Neuronal stem cell (in vitro differentiated cells): Measurements from ENCODE around the gene ELF5.
A peak's percentile ranks its signal among the peaks of the same experiment; 100 is the strongest.

Experiments used
- DNase-seq: peaks from one replicate; pipeline ENCODE4 v3.0.0-alpha.2; 2013; ENCODE audit warnings: low spot score
- H2AFZ ChIP-seq: one replicate; pipeline ENCODE4 v1.6.1; 2013; ENCODE audit warnings: mild to moderate bottlenecking, low read length, inconsistent platforms
- H2AK5ac ChIP-seq: 2 replicates; pipeline ENCODE4 v1.6.1; 2013; ENCODE audit warnings: low read depth, mild to moderate bottlenecking, inconsistent platforms, low read length, moderate library complexity, mixed read lengths
- H2BK120ac ChIP-seq: 2 replicates; pipeline ENCODE4 v1.6.1; 2013; ENCODE audit warnings: low read depth, mild to moderate bottlenecking, inconsistent platforms, low read length, moderate library complexity, mixed read lengths
- H2BK12ac ChIP-seq: one replicate; pipeline ENCODE4 v1.6.1; 2013; ENCODE audit warnings: low read length, inconsistent platforms
- H2BK15ac ChIP-seq: 2 replicates; pipeline ENCODE4 v1.6.1; 2013; ENCODE audit warnings: mild to moderate bottlenecking, low read length, inconsistent platforms, mixed read lengths
- H2BK5ac ChIP-seq: one replicate; pipeline ENCODE4 v1.6.1; 2013; ENCODE audit warnings: inconsistent platforms, mild to moderate bottlenecking, low read length, moderate library complexity
- H3K14ac ChIP-seq: one replicate; pipeline ENCODE4 v1.6.1; 2013; ENCODE audit warnings: low read length, inconsistent platforms
- H3K18ac ChIP-seq: 2 replicates; pipeline ENCODE4 v1.6.1; 2013; ENCODE audit warnings: low read length, inconsistent platforms
- H3K23ac ChIP-seq: 2 replicates; pipeline ENCODE4 v1.6.1; 2013; ENCODE audit warnings: low read depth, mild to moderate bottlenecking, mixed read lengths, low read length, inconsistent platforms; ENCODE audit not compliant: poor library complexity
- H3K27ac ChIP-seq: replicated peaks from 3 replicates; pipeline ENCODE4 v1.5.1; 2013; ENCODE audit warnings: low read length, inconsistent platforms
- H3K27me3 ChIP-seq, 3 experiments: 2 replicates each; pipeline ENCODE4 v1.6.1; 2013; ENCODE audit warnings: low read length in 3 of 3, mild to moderate bottlenecking in 2 of 3, inconsistent platforms in 1 of 3, low read depth in 1 of 3, mixed read lengths in 1 of 3, moderate library complexity in 1 of 3; ENCODE audit not compliant: control insufficient read depth in 3 of 3, insufficient read depth in 3 of 3
- H3K36me3 ChIP-seq, 2 donors: replicated peaks in 1 of 2; 2 replicates each; pipeline ENCODE4 v1.6.1; 2013; ENCODE audit warnings: low read length in 2 of 2; ENCODE audit not compliant: control insufficient read depth in 2 of 2, insufficient read depth in 2 of 2
- H3K4ac ChIP-seq: 2 replicates; pipeline ENCODE4 v1.6.1; 2013; ENCODE audit warnings: inconsistent platforms, mild to moderate bottlenecking, low read length, moderate library complexity
- H3K4me1 ChIP-seq, 2 donors: 1 replicate in 1 of 2; 2 replicates in 1 of 2; pipeline ENCODE4 v1.6.1; 2013; ENCODE audit warnings: low read length in 2 of 2, low read depth in 1 of 2; ENCODE audit not compliant: control insufficient read depth in 2 of 2, insufficient read depth in 1 of 2
- H3K4me2 ChIP-seq: one replicate; pipeline ENCODE4 v1.6.1; 2013; ENCODE audit warnings: mild to moderate bottlenecking, low read length, inconsistent platforms; ENCODE audit not compliant: insufficient read depth, poor library complexity, severe bottlenecking
- H3K4me3 ChIP-seq, 2 donors: 2 replicates each; pipeline ENCODE4 v1.5.1; 2013; ENCODE audit warnings: low read length in 2 of 2, mild to moderate bottlenecking in 2 of 2, inconsistent platforms in 1 of 2, moderate library complexity in 1 of 2
- H3K79me1 ChIP-seq: one replicate; pipeline ENCODE4 v1.6.1; 2013; ENCODE audit warnings: low read depth, mild to moderate bottlenecking, inconsistent platforms, low read length, moderate library complexity
- H3K9ac ChIP-seq: one replicate; pipeline ENCODE4 v1.6.1; 2013; ENCODE audit warnings: mild to moderate bottlenecking, low read depth, low read length, inconsistent platforms; ENCODE audit not compliant: poor library complexity
- H3K9me3 ChIP-seq, 2 donors: replicated peaks in 1 of 2; 2 replicates each; pipeline versions ENCODE3 to v1.6.1; 2013; ENCODE audit warnings: low read length in 2 of 2, mild to moderate bottlenecking in 2 of 2, inconsistent platforms in 1 of 2, low read depth in 1 of 2, mixed read lengths in 1 of 2, moderate library complexity in 1 of 2; ENCODE audit not compliant: control insufficient read depth in 2 of 2, insufficient read depth in 1 of 2
- H4K8ac ChIP-seq: one replicate; pipeline ENCODE4 v1.6.1; 2013; ENCODE audit warnings: low read depth, mild to moderate bottlenecking, inconsistent platforms, low read length, moderate library complexity
- H4K91ac ChIP-seq: one replicate; pipeline ENCODE4 v1.6.1; 2013; ENCODE audit warnings: low read length, low read depth, mild to moderate bottlenecking, inconsistent platforms; ENCODE audit not compliant: poor library complexity
- WGBS, 2 donors: extraction: QIAGEN DNeasy Blood & Tissue Kit; methylation state at CpG; one replicate each; pipeline ENCODE4 v1.1.7; 2013; ENCODE audit warnings: missing lambda C conversion rate in 2 of 2, mixed read lengths in 1 of 2; ENCODE audit not compliant: insufficient read length in 2 of 2, insufficient replicate concordance in 1 of 2; ENCODE audit errors: extremely low coverage in 2 of 2; 5-methylcytosine and 5-hydroxymethylcytosine counted together

The ELF5 gene

GRCh38 chr11:34502949-34503348, 10.6 kb downstream of the ELF5 start:
- H2BK5ac ChIP-seq = no peak overlapping the region
- H3K4me2 ChIP-seq = no peak overlapping the region
- H3K9me3 ChIP-seq = no peaks in the 10 kb centered on the region
- H4K91ac ChIP-seq = no peak overlapping the region
- no CpG with 5 or more reads among the region's 3 CpGs for WGBS, 2 donors
- no peak overlapping the region for H3K18ac ChIP-seq
- H2BK12ac ChIP-seq = no peak overlapping the region
- no peak overlapping the region for H2AK5ac ChIP-seq
- no peak overlapping the region for H2AFZ ChIP-seq
- no peak overlapping the region for H3K4ac ChIP-seq
- H2BK120ac ChIP-seq = no peak overlapping the region
- DNase-seq = no peak
- H3K9ac ChIP-seq = no peak overlapping the region
- H3K14ac ChIP-seq = no peak overlapping the region
- H3K27ac ChIP-seq = no peak overlapping the region
- H3K23ac ChIP-seq = no peak overlapping the region
- no peak overlapping the region for H2BK15ac ChIP-seq
- H3K36me3 ChIP-seq = no peaks in the 10 kb centered on the region
- peaks cover 0 to 7% (median 0%) of the 10 kb centered on the region in 3 experiments for H3K27me3 ChIP-seq
- H3K4me1 ChIP-seq = peaks cover 4 to 8% of the 10 kb centered on the region in 2 donors
- H3K4me3 ChIP-seq = no peak overlapping the region
- H3K79me1 ChIP-seq = no peaks in the 10 kb centered on the region
- no peak overlapping the region for H4K8ac ChIP-seq

- no peak overlapping the region for H3K27ac ChIP-seq
- no peak overlapping the region for H3K4me2 ChIP-seq
- peak overlapping the region; percentile 1 for H2AFZ ChIP-seq
- H2AK5ac ChIP-seq = peak overlapping the region; percentile 39
- no peak for DNase-seq
- WGBS, 2 donors = no CpG with 5 or more reads among the region's 2 CpGs
- no peaks in the 10 kb centered on the region for H3K36me3 ChIP-seq
- H3K79me1 ChIP-seq = no peaks in the 10 kb centered on the region
- H3K4ac ChIP-seq = no peak overlapping the region
- peaks cover 0 to 4% (median 0%) of the 10 kb centered on the region in 3 experiments for H3K27me3 ChIP-seq
- no peak overlapping the region for H3K23ac ChIP-seq
- H2BK120ac ChIP-seq = no peak overlapping the region
- H4K91ac ChIP-seq = no peak overlapping the region
- H2BK12ac ChIP-seq = no peak overlapping the region
- H3K4me1 ChIP-seq = peaks cover 4 to 8% of the 10 kb centered on the region in 2 donors
- H2BK15ac ChIP-seq = no peak overlapping the region
- H3K4me3 ChIP-seq = no peak overlapping the region
- H3K9ac ChIP-seq = no peak overlapping the region
- H3K14ac ChIP-seq = no peak overlapping the region
- H3K18ac ChIP-seq = peak overlapping the region; percentile 36
- H2BK5ac ChIP-seq = no peak overlapping the region
- H4K8ac ChIP-seq = no peak overlapping the region
- no peaks in the 10 kb centered on the region for H3K9me3 ChIP-seq
Measured at GRCh38 chr11:34501949-34502348, 11.6 kb downstream of the ELF5 start.

- H3K9ac ChIP-seq = no peak overlapping the region
- H4K8ac ChIP-seq = no peak overlapping the region
- no CpG with 5 or more reads among the region's 4 CpGs for WGBS, 2 donors
- H3K4me1 ChIP-seq = peaks cover 4 to 8% of the 10 kb centered on the region in 2 donors
- peak overlapping the region; percentile 1 for H2AFZ ChIP-seq
- no peaks in the 10 kb centered on the region for H3K36me3 ChIP-seq
- H2BK5ac ChIP-seq = no peak overlapping the region
- no peak overlapping the region for H3K4me2 ChIP-seq
- no peak overlapping the region for H2AK5ac ChIP-seq
- no peaks in the 10 kb centered on the region for H3K79me1 ChIP-seq
- H3K18ac ChIP-seq = no peak overlapping the region
- no peak overlapping the region for H2BK120ac ChIP-seq
- no peak overlapping the region for H2BK15ac ChIP-seq
- no peak overlapping the region for H2BK12ac ChIP-seq
- DNase-seq = no peak
- no peak overlapping the region for H3K23ac ChIP-seq
- no peak overlapping the region for H3K14ac ChIP-seq
- no peaks in the 10 kb centered on the region for H3K9me3 ChIP-seq
- no peak overlapping the region for H3K4ac ChIP-seq
- peaks cover 0 to 3% (median 0%) of the 10 kb centered on the region in 3 experiments for H3K27me3 ChIP-seq
- H3K4me3 ChIP-seq = no peak overlapping the region
- H3K27ac ChIP-seq = no peak overlapping the region
- H4K91ac ChIP-seq = no peak overlapping the region
Measured at GRCh38 chr11:34501500-34501899, 12.1 kb downstream of the ELF5 start.

- Histone ChIP-seq H4K91ac (no peak overlapping the region), H4K8ac (no peak overlapping the region), H3K27ac (no peak overlapping the region), H3K18ac (no peak overlapping the region), H3K4me1 (peaks cover 4 to 8% of the 10 kb centered on the region in 2 donors), H3K36me3 (no peaks in the 10 kb centered on the region), H2AK5ac (no peak overlapping the region), H3K4me3 (no peak overlapping the region), H3K27me3 (peaks cover 0 to 4% (median 0%) of the 10 kb centered on the region in 3 experiments), H2BK15ac (no peak overlapping the region), H3K23ac (no peak overlapping the region), H2AFZ (no peak overlapping the region), H3K79me1 (no peaks in the 10 kb centered on the region), H3K9ac (no peak overlapping the region), H2BK12ac (no peak overlapping the region), H3K4ac (no peak overlapping the region), H3K14ac (no peak overlapping the region), H2BK120ac (no peak overlapping the region), H3K4me2 (no peak overlapping the region), H3K9me3 (no peaks in the 10 kb centered on the region), H2BK5ac (no peak overlapping the region)
- DNase-seq = no peak
- WGBS, 2 donors = no CpG with 5 or more reads among the region's 3 CpGs
Measured at GRCh38 chr11:34499719-34500500, 13.7 kb downstream of the ELF5 start.
